HG03175 (cell line): ENCODE data around the gene PES1.
"Not testable (repeated sequence)": the region's sequence is repeated elsewhere in the genome, so short reads cannot be mapped to it uniquely, and the experiment has no call there.

ENCODE experiments used
- ATAC-seq: cut with Tn5 transposase; IDR thresholded peaks from one replicate; pipeline ENCODE4 v1.9.1; 2021; ENCODE audit warnings: mild to moderate bottlenecking, moderate library complexity; ENCODE audit not compliant: unreplicated experiment

Gene PES1

GRCh38 chr22:30556388-30556787 is 35.3 kb downstream of the PES1 start:
- ATAC-seq: no peak

- ATAC-seq: no peak
These were observed 36.2 kb downstream of the PES1 start for GRCh38 chr22:30555282-30556210.

GRCh38 chr22:30553971-30554370 is 37.7 kb downstream of the PES1 start:
- ATAC-seq: no peak

GRCh38 chr22:30552719-30553118 is 39.0 kb downstream of the PES1 start:
- ATAC-seq: no peak

- ATAC-seq: not testable (repeated sequence)
These were observed 39.9 kb downstream of the PES1 start for GRCh38 chr22:30551813-30552212.

- no peak for ATAC-seq
These were observed 44.5 kb downstream of the PES1 start for GRCh38 chr22:30547188-30547587.

GRCh38 chr22:30546616-30547015 is 45.1 kb downstream of the PES1 start, which contains the start of gene SEC14L6:
SEC14L6 (minus strand) TSS chr22:30546741; CDS start chr22:30546682, 59 bp downstream.
- no peak for ATAC-seq

GRCh38 chr22:30542811-30543188 is 48.9 kb downstream of the PES1 start:
- no peak for ATAC-seq

GRCh38 chr22:30541961-30542810 is 49.5 kb downstream of the PES1 start:
- no peak for ATAC-seq

- not testable (repeated sequence) for ATAC-seq
These were observed 50.2 kb downstream of the PES1 start for GRCh38 chr22:30541511-30541910.

GRCh38 chr22:30539368-30539767 is 52.3 kb downstream of the PES1 start:
- no peak for ATAC-seq

- ATAC-seq: no peak
These were observed 53.4 kb downstream of the PES1 start for GRCh38 chr22:30538280-30538679.

- no peak for ATAC-seq
These were observed 54.5 kb downstream of the PES1 start for GRCh38 chr22:30537083-30537731.

GRCh38 chr22:30535182-30535581 is 56.5 kb downstream of the PES1 start:
- no peak for ATAC-seq

GRCh38 chr22:30531651-30532608 is 59.8 kb downstream of the PES1 start:
- ATAC-seq: no peak

- no peak for ATAC-seq
These were observed 65.1 kb downstream of the PES1 start for GRCh38 chr22:30526656-30527055.
